Adipocyte (in vitro differentiated cells): Measurements from ENCODE around the gene SHISAL1.

ENCODE experiments used
- DNase-seq: peaks from one replicate; pipeline ENCODE4 v3.0.0-alpha.2; 2015; ENCODE audit warnings: low read depth
- H3K27me3 ChIP-seq: replicated peaks from 2 replicates; pipeline ENCODE4 v1.7.0; 2013; ENCODE audit warnings: mild to moderate bottlenecking, low read length, moderate library complexity; ENCODE audit not compliant: control insufficient read depth, insufficient read depth
- H3K36me3 ChIP-seq: 2 replicates; pipeline ENCODE4 v1.7.0; 2013; ENCODE audit warnings: low read length, mild to moderate bottlenecking, moderate library complexity; ENCODE audit not compliant: control insufficient read depth, insufficient read depth, severe bottlenecking
- H3K4me1 ChIP-seq: 2 replicates; pipeline ENCODE4 v1.7.0; 2013; ENCODE audit warnings: mild to moderate bottlenecking, low read length, moderate library complexity; ENCODE audit not compliant: control insufficient read depth, insufficient read depth
- H3K4me3 ChIP-seq: 2 replicates; pipeline ENCODE4 v1.7.0; 2013; ENCODE audit warnings: mild to moderate bottlenecking, low read length, moderate library complexity
- H3K9ac ChIP-seq: 2 replicates; pipeline ENCODE4 v1.7.0; 2013; ENCODE audit warnings: mild to moderate bottlenecking, low read length, moderate library complexity
- H3K9me3 ChIP-seq: 2 replicates; pipeline ENCODE4 v1.7.0; 2013; ENCODE audit warnings: mild to moderate bottlenecking, low read length, moderate library complexity; ENCODE audit not compliant: control insufficient read depth

The SHISAL1 gene

GRCh38 chr22:44199866-44200265 lies 112.9 kb downstream of the SHISAL1 start:
- H3K4me1 ChIP-seq, result peaks cover 24% of the 10 kb centered on the region

DNA sequence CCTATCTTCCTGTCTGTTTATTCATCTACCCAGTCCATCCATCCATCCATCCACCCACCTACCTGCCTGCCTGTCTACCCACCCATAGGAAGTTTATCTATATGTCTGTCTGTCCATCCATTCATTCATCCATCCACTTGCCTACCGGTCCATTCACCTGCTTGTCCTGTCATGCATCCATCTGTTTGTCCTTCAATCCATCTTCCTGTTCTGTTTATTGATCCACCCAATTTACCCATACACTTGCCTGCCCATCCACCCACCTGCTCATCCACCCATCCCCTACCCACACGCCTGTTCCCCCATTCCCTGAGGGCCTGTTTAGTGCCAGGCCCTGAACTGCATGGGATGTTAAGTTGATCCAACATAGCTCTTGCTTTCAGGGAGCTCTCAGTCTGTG lies 113.6 kb downstream of the SHISAL1 start:
- H3K9ac ChIP-seq, result no peak overlapping the region
- peaks cover 24% of the 10 kb centered on the region for H3K4me1 ChIP-seq
- H3K4me3 ChIP-seq, result no peak overlapping the region
- H3K27me3 ChIP-seq, result peaks cover 55% of the 10 kb centered on the region
- DNase-seq, result no peak
- H3K9me3 ChIP-seq, result no peaks in the 10 kb centered on the region
- no peaks in the 10 kb centered on the region for H3K36me3 ChIP-seq

More at GRCh38 chr22:44199866-44200265, 112.9 kb downstream of the SHISAL1 start:
- Histone ChIP-seq H3K9ac (no peak overlapping the region), H3K9me3 (no peaks in the 10 kb centered on the region), H3K36me3 (no peaks in the 10 kb centered on the region), H3K4me3 (no peak overlapping the region), H3K27me3 (peaks cover 48% of the 10 kb centered on the region)
- DNase-seq, result no peak

- H3K36me3 ChIP-seq, result no peaks in the 10 kb centered on the region
- H3K27me3 ChIP-seq, result peaks cover 63% of the 10 kb centered on the region
- H3K4me1 ChIP-seq, result peaks cover 20% of the 10 kb centered on the region
- H3K4me3 ChIP-seq, result no peak overlapping the region
- no peak for DNase-seq
- H3K9me3 ChIP-seq, result no peaks in the 10 kb centered on the region
- H3K9ac ChIP-seq, result no peak overlapping the region
These were observed 115.5 kb downstream of the SHISAL1 start for GRCh38 chr22:44197271-44197670.

DNA sequence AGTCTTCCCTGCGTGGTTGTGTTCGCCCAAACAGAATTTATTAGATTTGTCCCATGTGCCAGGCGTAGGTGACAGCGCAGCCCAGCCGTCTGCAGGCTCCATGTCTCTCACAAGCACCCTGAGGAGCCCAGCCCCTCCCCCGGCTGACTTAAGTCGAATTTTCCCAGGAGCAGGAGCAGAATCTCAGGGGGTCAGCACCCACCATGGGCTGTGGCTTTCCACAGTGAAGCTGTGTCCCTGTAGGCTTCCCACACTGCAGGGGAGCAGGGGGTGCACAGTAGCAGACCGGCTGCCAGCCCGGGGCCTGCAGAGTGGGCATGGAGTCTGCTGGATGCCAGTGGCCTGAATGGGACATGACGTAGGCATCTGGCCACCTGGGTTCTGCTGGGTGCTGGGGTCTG lies 116.0 kb downstream of the SHISAL1 start:
- peaks cover 15% of the 10 kb centered on the region for H3K4me1 ChIP-seq
- no peak for DNase-seq
- no peaks in the 10 kb centered on the region for H3K9me3 ChIP-seq
- H3K9ac ChIP-seq, result no peak overlapping the region
- H3K36me3 ChIP-seq, result no peaks in the 10 kb centered on the region
- H3K4me3 ChIP-seq, result no peak overlapping the region
- H3K27me3 ChIP-seq, result peaks cover 63% of the 10 kb centered on the region

DNA sequence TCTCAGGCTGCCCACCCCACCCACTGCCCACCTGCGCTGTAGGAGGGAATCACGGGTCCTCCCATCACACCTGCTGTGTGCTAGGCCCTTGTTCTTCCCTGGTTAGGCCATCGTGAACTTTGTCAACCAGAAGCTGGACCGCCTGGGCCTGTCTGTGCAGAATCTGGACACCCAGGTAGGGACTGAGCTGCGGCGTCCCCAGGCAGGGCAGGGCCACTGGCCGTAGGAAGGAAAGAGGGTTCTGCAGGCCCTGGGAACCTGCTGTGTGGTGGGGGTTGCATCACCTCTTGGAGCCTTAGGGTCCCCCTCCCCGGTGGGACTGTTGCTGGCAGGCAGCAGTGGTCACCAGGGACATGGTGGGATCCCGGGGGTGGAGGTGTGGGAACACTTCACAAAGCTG lies 116.5 kb downstream of the SHISAL1 start:
- Histone ChIP-seq H3K36me3 (no peaks in the 10 kb centered on the region), H3K4me3 (no peak overlapping the region), H3K4me1 (peaks cover 10% of the 10 kb centered on the region), H3K27me3 (peaks cover 63% of the 10 kb centered on the region), H3K9ac (no peak overlapping the region), H3K9me3 (no peaks in the 10 kb centered on the region)
- no peak for DNase-seq

- no peaks in the 10 kb centered on the region for H3K9me3 ChIP-seq
- peaks cover 5% of the 10 kb centered on the region for H3K4me1 ChIP-seq
- no peaks in the 10 kb centered on the region for H3K36me3 ChIP-seq
- H3K4me3 ChIP-seq, result no peak overlapping the region
- peaks cover 64% of the 10 kb centered on the region for H3K27me3 ChIP-seq
- no peak overlapping the region for H3K9ac ChIP-seq
- no peak for DNase-seq
These were observed 117.4 kb downstream of the SHISAL1 start for GRCh38 chr22:44195189-44195871.

- H3K27me3 ChIP-seq, result peaks cover 61% of the 10 kb centered on the region
These were observed 118.2 kb downstream of the SHISAL1 start for GRCh38 chr22:44194569-44194968.

More at GRCh38 chr22:44194569-44194968, 118.2 kb downstream of the SHISAL1 start:
- Histone ChIP-seq H3K4me3 (no peak overlapping the region), H3K4me1 (peaks cover 5% of the 10 kb centered on the region), H3K9me3 (no peaks in the 10 kb centered on the region), H3K36me3 (no peaks in the 10 kb centered on the region), H3K9ac (no peak overlapping the region)
- DNase-seq, result no peak
